Breast epithelium (tissue), 3 donors: ENCODE data around the gene WWC1.

ENCODE experiments used
- CTCF ChIP-seq, 3 donors: fragments of 450-650 bp; IDR thresholded peaks; one replicate each; pipeline ENCODE4 v1.5.1; 2016 to 2017; ENCODE audit warnings: antibody characterized with exemption in 3 of 3, mild to moderate bottlenecking in 3 of 3, moderate library complexity in 3 of 3
- POLR2A ChIP-seq: fragments of 450-650 bp; IDR thresholded peaks from one replicate; pipeline ENCODE4 v1.6.1; 2016; ENCODE audit warnings: antibody characterized with exemption, mild to moderate bottlenecking, moderate library complexity

- TF ChIP-seq CTCF (IDR thresholded peaks at IDR 0.05) (no peak), POLR2A (no peak)
Measured at GRCh38 chr5:168285696-168286095, 5.7 kb upstream of the WWC1 start.
